Immature natural killer cell (primary cell): ENCODE measurements around the gene DSCAM. TPM values are rescaled to one million over a fixed set of nuclear protein-coding genes. Genes with fewer than 3 reads are reported as not detected.

Experiments
- DNase-seq, 3 donors: peaks; one replicate each; pipeline ENCODE4 v3.0.0; 2022; ENCODE audit warnings: mixed read lengths in 1 of 3
- H3K27ac Mint-ChIP-seq, 6 donors: one replicate each; pipeline ENCODE4 v1.8.0; 2020; ENCODE audit warnings: mixed read lengths in 6 of 6, mild to moderate bottlenecking in 5 of 6, inconsistent platforms in 4 of 6, moderate library complexity in 3 of 6
- H3K27me3 Mint-ChIP-seq, 3 donors: one replicate each; pipeline ENCODE4 v1.8.0; 2020 to 2021; ENCODE audit warnings: low read depth in 3 of 3, mild to moderate bottlenecking in 3 of 3, mixed read lengths in 3 of 3, moderate library complexity in 3 of 3, inconsistent platforms in 1 of 3
- H3K36me3 Mint-ChIP-seq, 3 donors: one replicate each; pipeline ENCODE4 v1.8.0; 2020; ENCODE audit warnings: mixed read lengths in 3 of 3, inconsistent platforms in 2 of 3, mild to moderate bottlenecking in 2 of 3
- H3K4me1 Mint-ChIP-seq, 2 donors: one replicate each; pipeline ENCODE4 v1.8.0; 2020; ENCODE audit warnings: inconsistent platforms in 2 of 2, mild to moderate bottlenecking in 2 of 2, mixed read lengths in 2 of 2, moderate library complexity in 1 of 2
- H3K4me3 Mint-ChIP-seq, 5 donors: one replicate each; pipeline ENCODE4 v1.8.0; 2020; ENCODE audit warnings: mild to moderate bottlenecking in 5 of 5, mixed read lengths in 5 of 5, inconsistent platforms in 3 of 5, moderate library complexity in 3 of 5
- H3K9me3 Mint-ChIP-seq, 6 donors: one replicate each; pipeline ENCODE4 v1.8.0; 2020; ENCODE audit warnings: mild to moderate bottlenecking in 6 of 6, mixed read lengths in 6 of 6, inconsistent platforms in 4 of 6, moderate library complexity in 3 of 6
- polyA plus RNA-seq, 3 donors: library from polyadenylated mRNA; unstranded; fragments of 300-500 nt; fragmentation: Illumina TruSeq; gene quantifications; one replicate each; pipeline ENCODE4 v1.2.3, GENCODE V29; 2021

The DSCAM gene
- polyA plus RNA-seq, 3 donors from 2014 or later, result not detected

- H3K4me3 Mint-ChIP-seq, result no peak overlapping the region
- peaks cover 0 to 4% (median 1%) of the 10 kb centered on the region in 3 donors for H3K27me3 Mint-ChIP-seq
- no peaks in the 10 kb centered on the region for H3K4me1 Mint-ChIP-seq
- H3K9me3 Mint-ChIP-seq, result peaks cover 0 to 18% (median 3%) of the 10 kb centered on the region in 6 donors
- DNase-seq, result no peak
- H3K27ac Mint-ChIP-seq, result no peak overlapping the region
- no peaks in the 10 kb centered on the region for H3K36me3 Mint-ChIP-seq
Measured at GRCh38 chr21:40381111-40381510, 465.8 kb downstream of the DSCAM start.

- no peak for DNase-seq
- H3K4me3 Mint-ChIP-seq, result no peak overlapping the region
- no peaks in the 10 kb centered on the region for H3K4me1 Mint-ChIP-seq
- H3K27me3 Mint-ChIP-seq, result peaks cover 0 to 5% (median 1%) of the 10 kb centered on the region in 3 donors
- no peak overlapping the region for H3K27ac Mint-ChIP-seq
- H3K36me3 Mint-ChIP-seq, result no peaks in the 10 kb centered on the region
- H3K9me3 Mint-ChIP-seq, result peaks cover 0 to 18% (median 3%) of the 10 kb centered on the region in 6 donors
Measured at GRCh38 chr21:40379881-40380810, 466.8 kb downstream of the DSCAM start.

GRCh38 chr21:40377135-40377534 lies 469.8 kb downstream of the DSCAM start:
- Mint-ChIP-seq H3K27me3 (peaks cover 0 to 4% (median 1%) of the 10 kb centered on the region in 3 donors), H3K4me1 (no peaks in the 10 kb centered on the region), H3K4me3 (no peak overlapping the region), H3K9me3 (peaks cover 0 to 15% (median 1%) of the 10 kb centered on the region in 6 donors), H3K36me3 (no peaks in the 10 kb centered on the region), H3K27ac (no peak overlapping the region)
- DNase-seq, result no peak

GRCh38 chr21:40373761-40374160 lies 473.2 kb downstream of the DSCAM start:
- Mint-ChIP-seq H3K36me3 (no peaks in the 10 kb centered on the region), H3K27ac (no peak overlapping the region), H3K27me3 (peaks cover 0 to 1% (median 1%) of the 10 kb centered on the region in 3 donors), H3K4me3 (no peak overlapping the region), H3K4me1 (no peaks in the 10 kb centered on the region), H3K9me3 (peaks cover 0 to 6% (median 1%) of the 10 kb centered on the region in 6 donors)
- DNase-seq, result no peak

- Mint-ChIP-seq H3K27ac (no peak overlapping the region), H3K27me3 (peaks cover 0 to 1% (median 1%) of the 10 kb centered on the region in 3 donors), H3K36me3 (no peaks in the 10 kb centered on the region), H3K9me3 (peaks cover 0 to 6% (median 0%) of the 10 kb centered on the region in 6 donors), H3K4me3 (no peak overlapping the region), H3K4me1 (no peaks in the 10 kb centered on the region)
- no peak for DNase-seq
Measured at GRCh38 chr21:40372506-40372905, 474.5 kb downstream of the DSCAM start.

GRCh38 chr21:40371329-40371728 lies 475.6 kb downstream of the DSCAM start:
- DNase-seq, result no peak
- no peaks in the 10 kb centered on the region for H3K36me3 Mint-ChIP-seq
- H3K27ac Mint-ChIP-seq, result no peak overlapping the region
- H3K27me3 Mint-ChIP-seq, result peaks cover 0 to 1% (median under 1%) of the 10 kb centered on the region in 3 donors
- H3K4me3 Mint-ChIP-seq, result no peak overlapping the region
- H3K9me3 Mint-ChIP-seq, result peaks cover 0 to 2% (median 0%) of the 10 kb centered on the region in 6 donors
- H3K4me1 Mint-ChIP-seq, result no peaks in the 10 kb centered on the region

GRCh38 chr21:40356644-40357043 lies 490.3 kb downstream of the DSCAM start:
- Mint-ChIP-seq H3K36me3 (no peaks in the 10 kb centered on the region), H3K4me1 (no peaks in the 10 kb centered on the region), H3K4me3 (no peak overlapping the region), H3K27me3 (no peaks in the 10 kb centered on the region), H3K27ac (no peak overlapping the region), H3K9me3 (peaks cover 0 to 8% (median 2%) of the 10 kb centered on the region in 6 donors)
- DNase-seq, result no peak

- Mint-ChIP-seq H3K4me1 (no peaks in the 10 kb centered on the region), H3K27me3 (no peaks in the 10 kb centered on the region), H3K4me3 (no peak overlapping the region), H3K9me3 (peaks cover 0 to 17% (median 8%) of the 10 kb centered on the region in 6 donors), H3K36me3 (no peaks in the 10 kb centered on the region), H3K27ac (no peak overlapping the region)
- DNase-seq, result no peak
Measured at GRCh38 chr21:40355076-40355475, 491.9 kb downstream of the DSCAM start.

- Mint-ChIP-seq H3K4me1 (no peaks in the 10 kb centered on the region), H3K27me3 (no peaks in the 10 kb centered on the region), H3K27ac (no peak overlapping the region), H3K36me3 (no peaks in the 10 kb centered on the region), H3K4me3 (no peak overlapping the region), H3K9me3 (peaks cover 0 to 13% (median 9%) of the 10 kb centered on the region in 6 donors)
- DNase-seq, result no peak
Measured at GRCh38 chr21:40351006-40351405, 496.0 kb downstream of the DSCAM start.

- H3K4me1 Mint-ChIP-seq, result no peaks in the 10 kb centered on the region
- H3K27me3 Mint-ChIP-seq, result no peaks in the 10 kb centered on the region
- H3K27ac Mint-ChIP-seq, result no peak overlapping the region
- no peak overlapping the region for H3K4me3 Mint-ChIP-seq
- peaks cover 0 to 13% (median 8%) of the 10 kb centered on the region in 6 donors for H3K9me3 Mint-ChIP-seq
- no peak for DNase-seq
- H3K36me3 Mint-ChIP-seq, result no peaks in the 10 kb centered on the region
Measured at GRCh38 chr21:40349591-40349990, 497.4 kb downstream of the DSCAM start.

GRCh38 chr21:40345711-40346321 lies 501.1 kb downstream of the DSCAM start:
- Mint-ChIP-seq H3K4me1 (no peaks in the 10 kb centered on the region), H3K27ac (no peak overlapping the region), H3K4me3 (no peak overlapping the region), H3K36me3 (no peaks in the 10 kb centered on the region), H3K27me3 (no peaks in the 10 kb centered on the region), H3K9me3 (peaks cover 0 to 8% (median 5%) of the 10 kb centered on the region in 6 donors)
- no peak for DNase-seq

- Mint-ChIP-seq H3K4me1 (no peaks in the 10 kb centered on the region), H3K27me3 (peaks cover 0 to 2% (median 0%) of the 10 kb centered on the region in 3 donors), H3K4me3 (no peak overlapping the region), H3K27ac (no peak overlapping the region), H3K9me3 (peaks cover 0 to 2% (median 0%) of the 10 kb centered on the region in 6 donors), H3K36me3 (no peaks in the 10 kb centered on the region)
- no peak for DNase-seq
Measured at GRCh38 chr21:40340357-40340756, 506.6 kb downstream of the DSCAM start.

GRCh38 chr21:40339050-40339449 lies 507.9 kb downstream of the DSCAM start:
- DNase-seq, result no peak
- H3K9me3 Mint-ChIP-seq, result peaks cover 0 to 10% (median 0%) of the 10 kb centered on the region in 6 donors
- H3K27ac Mint-ChIP-seq, result no peak overlapping the region
- H3K4me3 Mint-ChIP-seq, result no peak overlapping the region
- H3K36me3 Mint-ChIP-seq, result no peaks in the 10 kb centered on the region
- H3K27me3 Mint-ChIP-seq, result peaks cover 0 to 2% (median 0%) of the 10 kb centered on the region in 3 donors
- no peaks in the 10 kb centered on the region for H3K4me1 Mint-ChIP-seq

GRCh38 chr21:40337981-40338380 lies 509.0 kb downstream of the DSCAM start:
- Mint-ChIP-seq H3K27me3 (peaks cover 0 to 2% (median 0%) of the 10 kb centered on the region in 3 donors), H3K4me3 (no peak overlapping the region), H3K4me1 (no peaks in the 10 kb centered on the region), H3K36me3 (no peaks in the 10 kb centered on the region), H3K9me3 (peaks cover 0 to 13% (median 0%) of the 10 kb centered on the region in 6 donors), H3K27ac (no peak overlapping the region)
- no peak for DNase-seq
